Cardiac fibroblast (primary cell): Measurements from ENCODE around the gene APOBEC3B.

Experiments used
- DNase-seq, 2 donors: peaks; one replicate each; pipeline versions ENCODE4 v3.0.0 to v3.0.0-alpha.2; 2010; ENCODE audit warnings: low read depth in 2 of 2
- H3K4me3 ChIP-seq, 2 donors: replicated peaks in 1 of 2; 1 replicate in 1 of 2; 2 replicates in 1 of 2; pipeline ENCODE4 v1.5.1; 2011; ENCODE audit warnings: low read depth in 2 of 2, low read length in 2 of 2, mild to moderate bottlenecking in 2 of 2, moderate library complexity in 1 of 2
- CTCF ChIP-seq: IDR thresholded peaks from one replicate; pipeline ENCODE4 v1.5.1; 2011; ENCODE audit warnings: low read depth, mild to moderate bottlenecking, low read length, inconsistent platforms

The APOBEC3B gene

GRCh38 chr22:38938221-38938620, 43.9 kb upstream of the APOBEC3B start:
- TF ChIP-seq CTCF, result no peak
- no peak for DNase-seq
- no peak overlapping the region for H3K4me3 ChIP-seq

- TF ChIP-seq CTCF, result no peak
- DNase-seq, result no peak
- no peak overlapping the region for H3K4me3 ChIP-seq
Measured at GRCh38 chr22:38938925-38939324, 43.2 kb upstream of the APOBEC3B start.

- no peak overlapping the region for H3K4me3 ChIP-seq
- DNase-seq, result no peak
- TF ChIP-seq CTCF, result no peak
Measured at GRCh38 chr22:38940811-38941384, 41.2 kb upstream of the APOBEC3B start.

GRCh38 chr22:38941488-38941987, 40.6 kb upstream of the APOBEC3B start:
- no peak for TF ChIP-seq CTCF
- H3K4me3 ChIP-seq, result no peak overlapping the region
- DNase-seq, result no peak

- DNase-seq, result no peak
- H3K4me3 ChIP-seq, result no peak overlapping the region
- no peak for TF ChIP-seq CTCF
Measured at GRCh38 chr22:38942702-38943101, 39.4 kb upstream of the APOBEC3B start.

GRCh38 chr22:38943201-38943600, 38.9 kb upstream of the APOBEC3B start:
- H3K4me3 ChIP-seq, result no peak overlapping the region
- no peak for DNase-seq
- no peak for TF ChIP-seq CTCF

GRCh38 chr22:38943882-38944281, 38.3 kb upstream of the APOBEC3B start:
- H3K4me3 ChIP-seq, result no peak overlapping the region
- no peak for DNase-seq
- no peak for TF ChIP-seq CTCF
